ENCODE results near the gene CEACAM1.
"Not testable (repeated sequence)": the region's sequence is repeated elsewhere in the genome, so short reads cannot be mapped to it uniquely, and the experiment has no call there.

Gene CEACAM1

GRCh38 chr19:42524250-42524649 lies 4.0 kb downstream of the CEACAM1 start:
- no peak overlapping the region for H3K27ac ChIP-seq (ENCODE audit: low read depth, low read length)
- no peaks in the 10 kb centered on the region for H3F3A ChIP-seq (ENCODE audit: control insufficient read depth, insufficient read depth)
- TF ChIP-seq EZH2phosphoT487 (IDR thresholded peaks at IDR 0.05; ENCODE audit: borderline replicate concordance, low read length) (no peak), CTCF (IDR thresholded peaks at IDR 0.05; ENCODE audit: low read depth, low read length, poor library complexity, severe bottlenecking) (no peak)

GRCh38 chr19:42522262-42522661 lies 6.0 kb downstream of the CEACAM1 start:
- H3K27me3 ChIP-seq (ENCODE audit: control insufficient read depth, low read length); H3K9me2 ChIP-seq (replicated peaks; ENCODE audit: control insufficient read depth, low read length); H3K36me3 ChIP-seq (ENCODE audit: control insufficient read depth, low read length); H3K4me2 ChIP-seq (ENCODE audit: low read length); H3K79me2 ChIP-seq (ENCODE audit: control insufficient read depth, low read length); H3K27ac ChIP-seq (ENCODE audit: low read depth, low read length); H3K4me1 ChIP-seq (ENCODE audit: control insufficient read depth, low read length); H3K9me3 ChIP-seq (ENCODE audit: control insufficient read depth, insufficient read depth, low read length); H3K4me3 ChIP-seq (ENCODE audit: low read length); H4K20me1 ChIP-seq (ENCODE audit: control insufficient read depth, insufficient read depth, low read depth, low read length); H3F3A ChIP-seq (ENCODE audit: control insufficient read depth, insufficient read depth): not testable (repeated sequence)

More at GRCh38 chr19:42524250-42524649, 4.0 kb downstream of the CEACAM1 start:
- Histone ChIP-seq H3K4me3 (ENCODE audit: low read length) (no peak overlapping the region), H3K36me3 (ENCODE audit: control insufficient read depth, low read length) (no peaks in the 10 kb centered on the region), H3K4me2 (ENCODE audit: low read length) (no peak overlapping the region), H3K27me3 (ENCODE audit: control insufficient read depth, low read length) (no peaks in the 10 kb centered on the region), H3K9me2 (replicated peaks; ENCODE audit: control insufficient read depth, low read length) (no peaks in the 10 kb centered on the region), H3K9me3 (ENCODE audit: control insufficient read depth, insufficient read depth, low read length) (no peaks in the 10 kb centered on the region), H3K79me2 (ENCODE audit: control insufficient read depth, low read length) (no peaks in the 10 kb centered on the region), H4K20me1 (ENCODE audit: control insufficient read depth, insufficient read depth, low read depth, low read length) (no peaks in the 10 kb centered on the region), H3K4me1 (ENCODE audit: control insufficient read depth, low read length) (peaks cover 25% of the 10 kb centered on the region)

- TF ChIP-seq CTCF (IDR thresholded peaks at IDR 0.05; ENCODE audit: low read depth, low read length, poor library complexity, severe bottlenecking) (no peak), EZH2phosphoT487 (IDR thresholded peaks at IDR 0.05; ENCODE audit: borderline replicate concordance, low read length) (no peak)
- no peaks in the 10 kb centered on the region for H3K79me2 ChIP-seq (ENCODE audit: control insufficient read depth, low read length)
- no peak overlapping the region for H3K4me3 ChIP-seq (ENCODE audit: low read length)
- peaks cover 4% of the 10 kb centered on the region; the same call in 1 of the 2 replicates for H3K9me3 ChIP-seq (ENCODE audit: control insufficient read depth, insufficient read depth, low read length)
- no peaks in the 10 kb centered on the region for H4K20me1 ChIP-seq (ENCODE audit: control insufficient read depth, insufficient read depth, low read depth, low read length)
- H3K27ac ChIP-seq (ENCODE audit: low read depth, low read length), result no peak overlapping the region
- H3K4me2 ChIP-seq (ENCODE audit: low read length), result no peak overlapping the region
- H3K36me3 ChIP-seq (ENCODE audit: control insufficient read depth, low read length), result no peaks in the 10 kb centered on the region
- H3K9me2 ChIP-seq (replicated peaks; ENCODE audit: control insufficient read depth, low read length), result no peaks in the 10 kb centered on the region
- H3K27me3 ChIP-seq (ENCODE audit: control insufficient read depth, low read length), result no peaks in the 10 kb centered on the region
- no peaks in the 10 kb centered on the region for H3F3A ChIP-seq (ENCODE audit: control insufficient read depth, insufficient read depth)
- H3K4me1 ChIP-seq (ENCODE audit: control insufficient read depth, low read length), result peaks cover 8% of the 10 kb centered on the region
Observed at GRCh38 chr19:42521346-42522030, 6.8 kb downstream of the CEACAM1 start.

- Histone ChIP-seq H3F3A (ENCODE audit: control insufficient read depth, insufficient read depth) (no peaks in the 10 kb centered on the region), H3K9me2 (replicated peaks; ENCODE audit: control insufficient read depth, low read length) (no peaks in the 10 kb centered on the region), H3K4me3 (ENCODE audit: low read length) (no peak overlapping the region), H3K9me3 (ENCODE audit: control insufficient read depth, insufficient read depth, low read length) (peaks cover 4% of the 10 kb centered on the region; the same call in 1 of the 2 replicates), H3K27ac (ENCODE audit: low read depth, low read length) (no peak overlapping the region), H3K27me3 (ENCODE audit: control insufficient read depth, low read length) (no peaks in the 10 kb centered on the region), H3K4me1 (ENCODE audit: control insufficient read depth, low read length) (peaks cover 8% of the 10 kb centered on the region), H3K4me2 (ENCODE audit: low read length) (no peak overlapping the region), H3K79me2 (ENCODE audit: control insufficient read depth, low read length) (no peaks in the 10 kb centered on the region), H3K36me3 (ENCODE audit: control insufficient read depth, low read length) (no peaks in the 10 kb centered on the region), H4K20me1 (ENCODE audit: control insufficient read depth, insufficient read depth, low read depth, low read length) (no peaks in the 10 kb centered on the region)
- no peak for TF ChIP-seq CTCF (IDR thresholded peaks at IDR 0.05; ENCODE audit: low read depth, low read length, poor library complexity, severe bottlenecking)
- no peak for TF ChIP-seq EZH2phosphoT487 (IDR thresholded peaks at IDR 0.05; ENCODE audit: borderline replicate concordance, low read length)
Observed at GRCh38 chr19:42519108-42519507, 9.2 kb downstream of the CEACAM1 start.

All from DOHH2 (cell line).